ENCODE data around the gene SPR. TPM values are rescaled to one million over a fixed set of nuclear protein-coding genes. Genes with fewer than 3 reads are reported as not detected.

The SPR gene
- total and polyA plus RNA-seq, 2 of the 13 experiments (the other 11 are each of a cell fraction or from before 2014, with no cell fraction given), result 34.0 to 96.0 TPM

GRCh38 chr2:72862239-72862988 is 24.8 kb upstream of the SPR start (continued):
- TF ChIP-seq ZBTB49 (CRISPR knock-in tag; IDR thresholded peaks at IDR 0.05; ENCODE audit: borderline replicate concordance), result no peak
- no peak for TF ChIP-seq ADNP (CRISPR knock-in tag; IDR thresholded peaks at IDR 0.05)
- TF ChIP-seq NBN (conservative IDR thresholded peaks at IDR 0.05), result no peak
- TF ChIP-seq HDAC1 (CRISPR knock-in tag; IDR thresholded peaks at IDR 0.05), result peak; percentile 70; the same call in 1 of the 2 replicates
- TF ChIP-seq ZC3H4 (CRISPR knock-in tag; IDR thresholded peaks at IDR 0.05; ENCODE audit: borderline replicate concordance), result no peak
- TF ChIP-seq SETDB1 (CRISPR knock-in tag; IDR thresholded peaks at IDR 0.05; ENCODE audit: borderline replicate concordance), result no peak
- TF ChIP-seq ZNF232 (CRISPR knock-in tag; IDR thresholded peaks at IDR 0.05; ENCODE audit: borderline replicate concordance), result 0 out of 2 replicates have a peak, but pooled peaks have one; percentile 81
- TF ChIP-seq RFX3 (CRISPR knock-in tag; IDR thresholded peaks at IDR 0.05), result no peak
- TF ChIP-seq NR0B2 (CRISPR knock-in tag; IDR thresholded peaks at IDR 0.05), result no peak
- TF ChIP-seq ERF (CRISPR knock-in tag; IDR thresholded peaks at IDR 0.05), result 0 out of 2 replicates have a peak, but pooled peaks have one; percentile 31
- peak; percentile 69 for TF ChIP-seq CCDC6 (CRISPR knock-in tag; IDR thresholded peaks at IDR 0.05)
- no peak for TF ChIP-seq ZNF766 (CRISPR knock-in tag; IDR thresholded peaks at IDR 0.05; ENCODE audit: borderline replicate concordance)
- no peak for TF ChIP-seq FIP1L1 (IDR thresholded peaks at IDR 0.05; ENCODE audit: borderline replicate concordance, insufficient read depth, low read depth, low read length)
- no peak for TF ChIP-seq ZNF781 (CRISPR knock-in tag; IDR thresholded peaks at IDR 0.05; ENCODE audit: borderline replicate concordance, not compliant biosample characterization)
- TF ChIP-seq SMAD9 (CRISPR knock-in tag; IDR thresholded peaks at IDR 0.05), result no peak
- TF ChIP-seq ZNF691 (CRISPR knock-in tag; IDR thresholded peaks at IDR 0.05; ENCODE audit: borderline replicate concordance, low read depth), result peak; percentile 91; the same call in 1 of the 2 replicates
- TF ChIP-seq ZNF770 (CRISPR knock-in tag; IDR thresholded peaks at IDR 0.05), result peak; percentile 25; the same call in 1 of the 2 replicates
- TF ChIP-seq AHR (CRISPR knock-in tag; IDR thresholded peaks at IDR 0.05), result peak; percentile 77; the same call in 1 of the 2 replicates
- TF ChIP-seq ZNF776 (CRISPR knock-in tag; IDR thresholded peaks at IDR 0.05), result no peak
- TF ChIP-seq ZFP36 (IDR thresholded peaks at IDR 0.05; ENCODE audit: borderline replicate concordance, low read depth, low read length, partially characterized antibody), result no peak
- TF ChIP-seq CREM (IDR thresholded peaks at IDR 0.05), result peak; percentile 45; the same call in 1 of the 2 replicates
- TF ChIP-seq CREM (CRISPR knock-in tag; IDR thresholded peaks at IDR 0.05), result no peak
- peak; percentile 93 for TF ChIP-seq ZSCAN31 (CRISPR knock-in tag; IDR thresholded peaks at IDR 0.05; ENCODE audit: low read depth)
- TF ChIP-seq ZNF296 (CRISPR knock-in tag; conservative IDR thresholded peaks at IDR 0.05), result no peak
